Measurements from ENCODE around the gene COX19.
"Not testable (repeated sequence)": the region's sequence is repeated elsewhere in the genome, so short reads cannot be mapped to it uniquely, and the experiment has no call there.

DNA sequence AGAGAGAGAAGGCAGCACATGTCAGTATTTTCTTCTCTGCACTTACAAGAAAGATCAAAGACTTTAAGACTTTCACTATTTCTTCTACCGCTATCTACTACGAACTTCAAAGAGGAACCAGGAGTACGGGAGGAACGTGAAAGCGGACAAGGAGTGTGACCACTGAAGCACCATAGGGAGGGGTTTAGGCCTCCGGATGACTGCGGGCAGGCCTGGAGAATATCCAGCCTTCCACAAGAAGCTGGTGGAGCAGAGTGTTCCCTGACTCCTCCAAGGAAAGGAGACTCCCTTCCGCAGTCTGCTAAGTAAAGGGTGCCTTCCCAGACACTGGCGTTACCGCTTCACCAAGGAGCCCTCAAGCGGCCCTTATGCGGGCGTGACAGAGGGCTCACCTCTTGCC, 14.4 kb downstream of the COX19 start:
- TF ChIP-seq, protein P1, sequence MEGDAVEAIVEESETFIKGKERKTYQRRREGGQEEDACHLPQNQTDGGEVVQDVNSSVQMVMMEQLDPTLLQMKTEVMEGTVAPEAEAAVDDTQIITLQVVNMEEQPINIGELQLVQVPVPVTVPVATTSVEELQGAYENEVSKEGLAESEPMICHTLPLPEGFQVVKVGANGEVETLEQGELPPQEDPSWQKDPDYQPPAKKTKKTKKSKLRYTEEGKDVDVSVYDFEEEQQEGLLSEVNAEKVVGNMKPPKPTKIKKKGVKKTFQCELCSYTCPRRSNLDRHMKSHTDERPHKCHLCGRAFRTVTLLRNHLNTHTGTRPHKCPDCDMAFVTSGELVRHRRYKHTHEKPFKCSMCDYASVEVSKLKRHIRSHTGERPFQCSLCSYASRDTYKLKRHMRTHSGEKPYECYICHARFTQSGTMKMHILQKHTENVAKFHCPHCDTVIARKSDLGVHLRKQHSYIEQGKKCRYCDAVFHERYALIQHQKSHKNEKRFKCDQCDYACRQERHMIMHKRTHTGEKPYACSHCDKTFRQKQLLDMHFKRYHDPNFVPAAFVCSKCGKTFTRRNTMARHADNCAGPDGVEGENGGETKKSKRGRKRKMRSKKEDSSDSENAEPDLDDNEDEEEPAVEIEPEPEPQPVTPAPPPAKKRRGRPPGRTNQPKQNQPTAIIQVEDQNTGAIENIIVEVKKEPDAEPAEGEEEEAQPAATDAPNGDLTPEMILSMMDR (conservative IDR thresholded peaks at IDR 0.05; ENCODE audit: low read depth, low read length): not testable (repeated sequence)
- TF ChIP-seq EZH2 (IDR thresholded peaks at IDR 0.05; ENCODE audit: borderline replicate concordance, low read depth, low read length, poor library complexity, severe bottlenecking): not testable (repeated sequence)

All from A673 (cell line).